ENCODE results near the gene HNRNPH3.
"Not testable (repeated sequence)": the region's sequence is repeated elsewhere in the genome, so short reads cannot be mapped to it uniquely, and the experiment has no call there.

DNA sequence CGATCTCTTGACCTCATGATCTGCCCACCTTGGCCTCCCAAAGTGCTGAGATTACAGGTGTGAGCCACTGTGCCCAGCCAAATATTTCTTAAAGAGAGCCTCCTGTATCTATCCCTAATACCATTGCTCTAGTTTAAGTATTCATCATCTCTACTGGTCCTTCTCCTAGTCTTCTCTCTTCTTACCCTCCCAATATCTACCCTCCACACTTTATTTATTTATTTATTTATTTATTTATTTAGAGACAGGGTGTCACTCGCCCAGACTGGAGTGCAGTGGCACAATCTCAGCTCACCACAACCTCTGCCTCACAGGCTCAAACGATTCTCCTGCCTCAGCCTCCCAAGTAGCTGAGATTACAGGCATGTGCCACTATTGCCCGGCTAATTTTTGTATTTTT, 7.5 kb upstream of the HNRNPH3 start:
- TF ChIP-seq, protein P1, sequence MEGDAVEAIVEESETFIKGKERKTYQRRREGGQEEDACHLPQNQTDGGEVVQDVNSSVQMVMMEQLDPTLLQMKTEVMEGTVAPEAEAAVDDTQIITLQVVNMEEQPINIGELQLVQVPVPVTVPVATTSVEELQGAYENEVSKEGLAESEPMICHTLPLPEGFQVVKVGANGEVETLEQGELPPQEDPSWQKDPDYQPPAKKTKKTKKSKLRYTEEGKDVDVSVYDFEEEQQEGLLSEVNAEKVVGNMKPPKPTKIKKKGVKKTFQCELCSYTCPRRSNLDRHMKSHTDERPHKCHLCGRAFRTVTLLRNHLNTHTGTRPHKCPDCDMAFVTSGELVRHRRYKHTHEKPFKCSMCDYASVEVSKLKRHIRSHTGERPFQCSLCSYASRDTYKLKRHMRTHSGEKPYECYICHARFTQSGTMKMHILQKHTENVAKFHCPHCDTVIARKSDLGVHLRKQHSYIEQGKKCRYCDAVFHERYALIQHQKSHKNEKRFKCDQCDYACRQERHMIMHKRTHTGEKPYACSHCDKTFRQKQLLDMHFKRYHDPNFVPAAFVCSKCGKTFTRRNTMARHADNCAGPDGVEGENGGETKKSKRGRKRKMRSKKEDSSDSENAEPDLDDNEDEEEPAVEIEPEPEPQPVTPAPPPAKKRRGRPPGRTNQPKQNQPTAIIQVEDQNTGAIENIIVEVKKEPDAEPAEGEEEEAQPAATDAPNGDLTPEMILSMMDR (IDR thresholded peaks at IDR 0.05; ENCODE audit: insufficient read depth, low read length): not testable (repeated sequence)
- not testable (repeated sequence) for TF ChIP-seq POLR2AphosphoS5 (IDR thresholded peaks at IDR 0.05; ENCODE audit: low read depth); GABPA (IDR thresholded peaks at IDR 0.05; ENCODE audit: low read depth); SPI1 (IDR thresholded peaks at IDR 0.05; ENCODE audit: borderline replicate concordance, low read depth)
- TF ChIP-seq, protein P2, sequence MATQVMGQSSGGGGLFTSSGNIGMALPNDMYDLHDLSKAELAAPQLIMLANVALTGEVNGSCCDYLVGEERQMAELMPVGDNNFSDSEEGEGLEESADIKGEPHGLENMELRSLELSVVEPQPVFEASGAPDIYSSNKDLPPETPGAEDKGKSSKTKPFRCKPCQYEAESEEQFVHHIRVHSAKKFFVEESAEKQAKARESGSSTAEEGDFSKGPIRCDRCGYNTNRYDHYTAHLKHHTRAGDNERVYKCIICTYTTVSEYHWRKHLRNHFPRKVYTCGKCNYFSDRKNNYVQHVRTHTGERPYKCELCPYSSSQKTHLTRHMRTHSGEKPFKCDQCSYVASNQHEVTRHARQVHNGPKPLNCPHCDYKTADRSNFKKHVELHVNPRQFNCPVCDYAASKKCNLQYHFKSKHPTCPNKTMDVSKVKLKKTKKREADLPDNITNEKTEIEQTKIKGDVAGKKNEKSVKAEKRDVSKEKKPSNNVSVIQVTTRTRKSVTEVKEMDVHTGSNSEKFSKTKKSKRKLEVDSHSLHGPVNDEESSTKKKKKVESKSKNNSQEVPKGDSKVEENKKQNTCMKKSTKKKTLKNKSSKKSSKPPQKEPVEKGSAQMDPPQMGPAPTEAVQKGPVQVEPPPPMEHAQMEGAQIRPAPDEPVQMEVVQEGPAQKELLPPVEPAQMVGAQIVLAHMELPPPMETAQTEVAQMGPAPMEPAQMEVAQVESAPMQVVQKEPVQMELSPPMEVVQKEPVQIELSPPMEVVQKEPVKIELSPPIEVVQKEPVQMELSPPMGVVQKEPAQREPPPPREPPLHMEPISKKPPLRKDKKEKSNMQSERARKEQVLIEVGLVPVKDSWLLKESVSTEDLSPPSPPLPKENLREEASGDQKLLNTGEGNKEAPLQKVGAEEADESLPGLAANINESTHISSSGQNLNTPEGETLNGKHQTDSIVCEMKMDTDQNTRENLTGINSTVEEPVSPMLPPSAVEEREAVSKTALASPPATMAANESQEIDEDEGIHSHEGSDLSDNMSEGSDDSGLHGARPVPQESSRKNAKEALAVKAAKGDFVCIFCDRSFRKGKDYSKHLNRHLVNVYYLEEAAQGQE (IDR thresholded peaks at IDR 0.05; ENCODE audit: insufficient replicate concordance, low read depth): not testable (repeated sequence)
